Transverse colon (tissue), 4 donors: ENCODE measurements around the gene GPR42.

Experiments used
- CTCF ChIP-seq, 5 experiments: fragments of 200-600 bp in 3 of 5; fragments of 450-650 bp in 2 of 5; sonication (generic) in 3 of 5; IDR thresholded peaks; 1 replicate in 2 of 5; 2 replicates in 3 of 5; pipeline ENCODE4 v1.5.1; 2016 to 2017; ENCODE audit warnings: antibody characterized with exemption in 5 of 5, inconsistent platforms in 3 of 5, mild to moderate bottlenecking in 2 of 5, moderate library complexity in 1 of 5
- EP300 ChIP-seq: sonication (generic); formaldehyde crosslinking; IDR thresholded peaks from one replicate; pipeline ENCODE4 v1.6.1; 2017; ENCODE audit warnings: antibody characterized with exemption, low read depth
- POLR2A ChIP-seq: fragments of 450-650 bp; IDR thresholded peaks from one replicate; pipeline ENCODE4 v1.6.1; 2016; ENCODE audit warnings: antibody characterized with exemption, mild to moderate bottlenecking, moderate library complexity
- POLR2AphosphoS5 ChIP-seq, 3 donors: sonication (generic); formaldehyde crosslinking; IDR thresholded peaks; one replicate each; pipeline ENCODE4 v1.6.1; 2016; ENCODE audit warnings: antibody characterized with exemption in 3 of 3

GRCh38 chr19:35375505-35376307 is 4.8 kb downstream of the GPR42 start:
- TF ChIP-seq POLR2AphosphoS5 (IDR thresholded peaks at IDR 0.05) (no peak), CTCF (IDR thresholded peaks at IDR 0.05) (no peak), POLR2A (no peak), EP300 (no peak)
